K562 (cell line): ENCODE results near the gene PLA2G3. TPM values are rescaled to one million over a fixed set of nuclear protein-coding genes. Genes with fewer than 3 reads are reported as not detected.

Experiments
- ATAC-seq: fragments of 200-7000 bp; cut with Tn5 transposase; 3 replicates; pipeline ENCODE4 v1.9.1; 2020; ENCODE audit warnings: moderate library complexity
- BruUV-seq: library from RNA; stranded (reverse); fragments of 400-500 nt; replicated peaks from 2 replicates; lab custom pipeline; 2021; lab: Mats Ljungman, UMichigan
- CTCF ChIA-PET: fragments of 300-600 bp; formaldehyde crosslinking; extraction: SDS; loops from one replicate; lab custom pipeline; 2021; ENCODE audit warnings: low intra/inter-chr PET ratio; lab: Yijun Ruan, JAX
- POLR2A ChIA-PET: fragments of 300-600, 350-650 bp; sonication (Branson Sonifier 250); formaldehyde crosslinking; extraction: SDS; loops from one replicate; lab custom pipeline; 2021; ENCODE audit warnings: antibody characterized with exemption, inconsistent platforms; lab: Yijun Ruan, JAX
- DNase-seq, 4 experiments: peaks; one replicate each; pipeline versions ENCODE4 v3.0.0 to v3.0.0-alpha.2; 2011 to 2018; ENCODE audit warnings: low spot score in 3 of 4, mixed read lengths in 3 of 4; ENCODE audit errors: extremely low read depth in 1 of 4
- FAIRE-seq: peaks from 2 replicates; lab custom pipeline; 2011; peaks lifted over from hg19 to GRCh38; lab: Jason Lieb, UNC
- H2AFZ ChIP-seq: 2 replicates; pipeline ENCODE4 v1.6.0; 2011; ENCODE audit warnings: low read depth, low read length, control low read depth, inconsistent platforms
- H3K27ac ChIP-seq: fragments of 200-600 bp; 3 replicates; pipeline ENCODE4 v1.8.0; 2011; ENCODE audit warnings: low read depth, mild to moderate bottlenecking, control low read depth, inconsistent platforms, low read length, moderate library complexity, mixed read lengths; ENCODE audit errors: extremely low read depth
- H3K27me3 ChIP-seq, 2 experiments: fragments of 300-600 bp in 1 of 2; 2 replicates in 1 of 2; 3 replicates in 1 of 2; pipeline versions ENCODE4 v1.6.0 to v1.8.0; 2011; ENCODE audit warnings: inconsistent platforms in 2 of 2, low read length in 2 of 2, mild to moderate bottlenecking in 1 of 2, mixed read lengths in 1 of 2, moderate library complexity in 1 of 2; ENCODE audit not compliant: control insufficient read depth in 2 of 2, insufficient read depth in 2 of 2
- H3K36me3 ChIP-seq: fragments of 300-600 bp; 3 replicates; pipeline ENCODE4 v1.8.0; 2011; ENCODE audit warnings: mild to moderate bottlenecking, low read length, inconsistent platforms; ENCODE audit not compliant: control insufficient read depth, insufficient read depth
- H3K4me1 ChIP-seq, 2 experiments: fragments of 200-600 bp in 1 of 2; replicated peaks in 1 of 2; 2 replicates in 1 of 2; 3 replicates in 1 of 2; pipeline versions ENCODE4 v1.5.1 to v1.8.0; 2011; ENCODE audit warnings: inconsistent platforms in 2 of 2, low read length in 2 of 2, mild to moderate bottlenecking in 1 of 2, mixed read lengths in 1 of 2, moderate library complexity in 1 of 2; ENCODE audit not compliant: control insufficient read depth in 2 of 2, insufficient read depth in 2 of 2
- H3K4me2 ChIP-seq: 2 replicates; pipeline ENCODE4 v1.6.1; 2011; ENCODE audit warnings: low read length, control low read depth, inconsistent platforms, mixed read lengths; ENCODE audit not compliant: insufficient read depth
- H3K4me3 ChIP-seq: fragments of 200-600 bp; sonication (generic), shearing (Covaris generic); 2 replicates; pipeline ENCODE4 v1.5.1; 2016; ENCODE audit warnings: control low read depth, inconsistent platforms
- H3K79me2 ChIP-seq: fragments of 200-600 bp; 3 replicates; pipeline ENCODE4 v1.8.0; 2011; ENCODE audit warnings: low read length, inconsistent platforms; ENCODE audit not compliant: control insufficient read depth, insufficient read depth
- H3K9ac ChIP-seq, 2 experiments: 2 replicates each; pipeline versions ENCODE4 v1.6.0 to v1.6.1; 2011; ENCODE audit warnings: low read depth in 2 of 2, low read length in 2 of 2, control low read depth in 1 of 2, inconsistent platforms in 1 of 2, mild to moderate bottlenecking in 1 of 2, mixed read lengths in 1 of 2; ENCODE audit not compliant: insufficient read depth in 1 of 2
- H3K9me1 ChIP-seq: one replicate; pipeline ENCODE4 v1.6.0; 2011; ENCODE audit warnings: inconsistent platforms, mild to moderate bottlenecking, low read length, moderate library complexity; ENCODE audit not compliant: control insufficient read depth, insufficient read depth
- H3K9me3 ChIP-seq: replicated peaks from 2 replicates; pipeline ENCODE4 v1.5.1; 2011; ENCODE audit warnings: low read depth, low read length, inconsistent platforms; ENCODE audit not compliant: control insufficient read depth, insufficient read depth
- H4K20me1 ChIP-seq: replicated peaks from 2 replicates; pipeline ENCODE4 v1.6.1; 2011; ENCODE audit warnings: low read length, inconsistent platforms, mixed read lengths; ENCODE audit not compliant: control insufficient read depth, insufficient read depth
- TEAD1 ChIP-seq, 2 experiments: fragments of 450-650 bp in 1 of 2; sonication (generic) in 1 of 2; formaldehyde crosslinking; IDR thresholded peaks; 2 replicates each; pipeline versions ENCODE4 v1.4.0 to v1.8.0; 2020 to 2022; ENCODE audit warnings: mild to moderate bottlenecking in 2 of 2, missing genetic modification reagents in 1 of 2
- WGBS: fragments of 100-300 bp; shearing (Covaris generic); methylation state at CpG from one replicate; pipeline ENCODE4 v1.1.6; 2016; ENCODE audit warnings: low coverage, mixed read lengths; ENCODE audit not compliant: insufficient coverage; ENCODE audit errors: missing lambda C conversion rate; 5-methylcytosine and 5-hydroxymethylcytosine counted together
- in situ Hi-C: fragments of 300-500 bp; cut with MboI; formaldehyde crosslinking; loops from 4 replicates; pipeline ENCODE4 v1.15.0; 2018; ENCODE audit warnings: inconsistent platforms, mixed read lengths
- intact Hi-C: fragments of 100-400 bp; cut with micrococcal nuclease; formaldehyde crosslinking; loops from 2 replicates; pipeline ENCODE4 v1.14.2; 2022
- polyA plus RNA-seq, 8 experiments: library from polyadenylated mRNA; depleted of rRNA in 4 of 8; stranded (reverse) in 5 of 8; unstranded in 3 of 8; fragments of >200 nt; fragmentation: Nextera tagmentation in 2 of 8; fragmentation: Illumina TruSeq in 1 of 8; extraction: Ambion mirVana in 2 of 8; extraction: Trizol in 1 of 8; gene quantifications; 2 replicates each; pipeline versions ENCODE4 v1.2.1 to v1.2.3, GENCODE V29; 2011 to 2014; ENCODE audit warnings: inconsistent platforms in 1 of 8, missing spikeins in 1 of 8
- total RNA-seq, 7 experiments: library from RNA; depleted of rRNA in 6 of 7; stranded (reverse); fragments of >200 nt in 6 of 7; fragmentation: Illumina TruSeq in 2 of 7; extraction: Trizol in 2 of 7; gene quantifications; 2 replicates each; pipeline versions ENCODE4 v1.2.1 to v1.2.3, GENCODE V29; 2011 to 2021; ENCODE audit warnings: low replicate concordance in 1 of 7
- TF ChIP-seq, protein P1 (sequence below): fragments of 450-650 bp; IDR thresholded peaks from 2 replicates; pipeline ENCODE4 v1.6.1; 2016

PLA2G3 gene
- total and polyA plus RNA-seq, 9 of the 15 experiments (the other 6 are each of a cell fraction or from before 2014, with no cell fraction given), result 0.18 to 1.4 (median 0.64) TPM

DNA sequence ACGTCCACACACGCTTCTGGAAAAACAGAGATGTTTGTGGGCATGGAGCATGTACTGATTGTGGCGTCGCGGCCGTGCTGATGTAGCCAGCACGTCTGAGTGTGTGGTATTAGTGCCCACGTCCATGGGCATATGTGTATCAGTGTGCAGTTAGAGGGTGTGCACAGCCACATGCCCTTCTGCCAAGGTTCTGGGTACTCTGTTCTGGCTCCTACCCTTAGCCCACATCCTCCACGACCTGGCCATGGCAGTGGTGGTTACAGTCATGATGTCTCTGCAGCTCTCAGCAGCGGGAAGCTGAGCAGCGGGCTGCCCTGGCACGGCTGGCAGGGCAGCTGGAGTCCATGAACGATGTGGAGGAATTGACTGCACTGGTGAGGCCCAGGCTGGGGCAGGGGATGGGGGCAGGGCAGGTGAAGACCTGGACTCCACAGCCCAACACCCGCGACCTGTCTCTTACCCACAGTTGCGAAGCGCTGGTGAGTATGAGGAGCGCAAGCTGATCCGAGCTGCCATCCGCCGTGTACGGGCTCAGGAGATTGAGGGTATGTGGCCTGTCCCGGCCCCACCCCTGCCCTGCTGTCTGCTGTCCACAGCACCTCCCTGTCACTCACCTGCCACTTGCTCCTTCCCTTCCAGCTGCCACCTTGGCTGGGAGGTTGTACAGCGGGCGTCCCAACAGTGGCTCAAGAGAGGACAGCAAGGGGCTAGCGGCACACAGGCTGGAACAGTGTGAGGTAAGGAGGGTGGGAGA lies 51.9 kb downstream of the PLA2G3 start:
- 91% methylated on average over 18 of the region's 26 CpGs for WGBS
- Histone ChIP-seq H3K4me1 (peaks cover 23 to 57% of the 10 kb centered on the region in 2 experiments; a peak in 4 of 5 replicates), H3K79me2 (peaks cover 12% of the 10 kb centered on the region), H3K4me2 (no peak overlapping the region), H3K9me1 (peaks cover 5% of the 10 kb centered on the region), H2AFZ (no peak overlapping the region), H3K27me3 (no peaks in the 10 kb centered on the region), H3K36me3 (peaks cover 33% of the 10 kb centered on the region; the same call in 2 of the 3 replicates), H3K9me3 (no peaks in the 10 kb centered on the region), H3K27ac (no peak overlapping the region), H4K20me1 (no peaks in the 10 kb centered on the region), H3K9ac (no peak overlapping the region), H3K4me3 (no peak overlapping the region)
- DNase-seq (no peak), ATAC-seq (no peak), FAIRE-seq (no peak)
- in situ Hi-C loops, result loop anchor here (5.0 to 10.0 kb wide), 2 partner anchors 136 to 324 kb away; no protein-coding TSS in a partner anchor
- POLR2A ChIA-PET, result interaction anchor here (0.6 kb wide), 1 partner anchor 175 kb away, joined by 3 read pairs; no protein-coding TSS in a partner anchor
- BruUV-seq, result no TSS peak
- CTCF ChIA-PET, result interaction anchor here (1.6 kb wide), 1 partner anchor 60 kb away, joined by 12 read pairs; no protein-coding TSS in a partner anchor
- intact Hi-C loops, result no loop called here
- TF ChIP-seq, protein P1, sequence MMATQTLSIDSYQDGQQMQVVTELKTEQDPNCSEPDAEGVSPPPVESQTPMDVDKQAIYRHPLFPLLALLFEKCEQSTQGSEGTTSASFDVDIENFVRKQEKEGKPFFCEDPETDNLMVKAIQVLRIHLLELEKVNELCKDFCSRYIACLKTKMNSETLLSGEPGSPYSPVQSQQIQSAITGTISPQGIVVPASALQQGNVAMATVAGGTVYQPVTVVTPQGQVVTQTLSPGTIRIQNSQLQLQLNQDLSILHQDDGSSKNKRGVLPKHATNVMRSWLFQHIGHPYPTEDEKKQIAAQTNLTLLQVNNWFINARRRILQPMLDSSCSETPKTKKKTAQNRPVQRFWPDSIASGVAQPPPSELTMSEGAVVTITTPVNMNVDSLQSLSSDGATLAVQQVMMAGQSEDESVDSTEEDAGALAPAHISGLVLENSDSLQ, result 0 out of 2 replicates have a peak, but pooled peaks have one; percentile 9
- no peak for TF ChIP-seq TEAD1 (CRISPR knock-in tag; IDR thresholded peaks at IDR 0.05)
